Measurements from ENCODE around the gene MDN1. TPM values are rescaled to one million over a fixed set of nuclear protein-coding genes. Genes with fewer than 3 reads are reported as not detected.

Gene MDN1
- total RNA-seq, 1 experiment from 2014 or later, result 117 TPM

DNA sequence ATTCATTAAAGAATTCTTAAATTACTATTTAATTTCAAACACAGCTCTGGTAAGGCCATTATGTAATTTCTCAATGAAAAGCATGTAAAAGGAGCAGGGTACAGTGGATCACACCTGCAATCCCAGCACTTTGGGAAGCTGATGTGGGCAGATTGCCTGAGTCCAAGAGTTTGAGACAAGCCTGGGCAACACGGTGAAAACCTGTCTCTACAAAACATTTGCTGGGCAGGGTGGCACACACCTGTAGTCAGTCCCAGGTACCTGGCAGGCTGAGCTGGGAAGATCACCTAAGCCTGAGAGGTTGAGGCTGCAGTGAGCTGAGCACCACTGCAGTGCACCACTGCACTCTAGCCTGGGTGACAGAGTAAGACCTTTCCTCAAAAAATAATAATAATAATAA, 37.4 kb downstream of the MDN1 start:
- H3K36me3 Mint-ChIP-seq (ENCODE audit: insufficient read depth in 1 of 3, low read depth in 3 of 3), result peaks cover 78 to 89% (median 83%) of the 10 kb centered on the region in 3 experiments
- Histone ChIP-seq H3K79me1 (ENCODE audit: insufficient read depth, low read depth, low read length, poor library complexity, severe bottlenecking) (peaks cover 2% of the 10 kb centered on the region), H4K5ac (ENCODE audit: insufficient read length, low read depth, low read length) (no peak overlapping the region), H2BK5ac (ENCODE audit: insufficient read length, low read length) (no peak overlapping the region), H2AK5ac (ENCODE audit: insufficient read length, low read length) (no peak overlapping the region), H3K4ac (ENCODE audit: low read depth, low read length) (no peak overlapping the region), H3K4me2 (ENCODE audit: insufficient read depth, insufficient read length, low read length) (no peak overlapping the region), H3K23me2 (ENCODE audit: insufficient read length, low read depth, low read length, poor library complexity, severe bottlenecking) (no peaks in the 10 kb centered on the region), H3K4me1 (ENCODE audit: insufficient read depth, low read length) (no peaks in the 10 kb centered on the region), H2BK120ac (ENCODE audit: low read depth, low read length, poor library complexity, severe bottlenecking) (no peak overlapping the region), H3K27me3 (ENCODE audit: insufficient read depth, low read length) (no peaks in the 10 kb centered on the region), H3K27ac (ENCODE audit: insufficient read length, low read depth, low read length) (no peak overlapping the region), H3K79me2 (ENCODE audit: insufficient read depth, low read length) (no peaks in the 10 kb centered on the region), H4K91ac (ENCODE audit: insufficient read length, low read depth, low read length) (no peak overlapping the region), H3K9ac (ENCODE audit: extremely low read depth, insufficient read length, low read length) (no peak overlapping the region), H4K20me1 (ENCODE audit: control insufficient read depth, insufficient read depth, insufficient read length) (no peaks in the 10 kb centered on the region), H2BK12ac (ENCODE audit: insufficient read length, low read depth, low read length) (no peak overlapping the region), H4K8ac (replicated peaks; ENCODE audit: insufficient read length, low read depth, low read length) (no peak overlapping the region), H3K56ac (ENCODE audit: insufficient read length, low read depth, low read length) (no peak overlapping the region), H2BK15ac (ENCODE audit: low read depth, low read length) (no peak overlapping the region), H3K9me3 (ENCODE audit: control insufficient read depth, low read depth, low read length) (no peaks in the 10 kb centered on the region), H3K18ac (ENCODE audit: insufficient read length, low read depth, low read length) (no peak overlapping the region), H3K23ac (ENCODE audit: insufficient read length, low read depth, low read length) (no peak overlapping the region), H3K14ac (ENCODE audit: insufficient read depth, low read length) (no peak overlapping the region), H2BK20ac (ENCODE audit: low read depth, low read length, poor library complexity, severe bottlenecking) (no peak overlapping the region), H2AFZ (ENCODE audit: low read length) (no peak overlapping the region), H3T11ph (ENCODE audit: low read length) (no peak overlapping the region)
- WGBS (ENCODE audit: extremely low coverage, insufficient read length, low lambda C conversion rate), result no CpG with 5 or more reads among the region's 1 CpG
- DNase-seq, result no peak
- no peak overlapping the region for H3K4me3 Mint-ChIP-seq
- H3K4me1 Mint-ChIP-seq, result no peaks in the 10 kb centered on the region
- peaks cover 2 to 5% of the 10 kb centered on the region in 2 experiments; a peak in 2 of 5 replicates for H3K9me3 Mint-ChIP-seq
- no peaks in the 10 kb centered on the region; the same call in 1 of the 2 replicates for H3K27me3 Mint-ChIP-seq (ENCODE audit: low read depth)
- TF ChIP-seq, protein P1, sequence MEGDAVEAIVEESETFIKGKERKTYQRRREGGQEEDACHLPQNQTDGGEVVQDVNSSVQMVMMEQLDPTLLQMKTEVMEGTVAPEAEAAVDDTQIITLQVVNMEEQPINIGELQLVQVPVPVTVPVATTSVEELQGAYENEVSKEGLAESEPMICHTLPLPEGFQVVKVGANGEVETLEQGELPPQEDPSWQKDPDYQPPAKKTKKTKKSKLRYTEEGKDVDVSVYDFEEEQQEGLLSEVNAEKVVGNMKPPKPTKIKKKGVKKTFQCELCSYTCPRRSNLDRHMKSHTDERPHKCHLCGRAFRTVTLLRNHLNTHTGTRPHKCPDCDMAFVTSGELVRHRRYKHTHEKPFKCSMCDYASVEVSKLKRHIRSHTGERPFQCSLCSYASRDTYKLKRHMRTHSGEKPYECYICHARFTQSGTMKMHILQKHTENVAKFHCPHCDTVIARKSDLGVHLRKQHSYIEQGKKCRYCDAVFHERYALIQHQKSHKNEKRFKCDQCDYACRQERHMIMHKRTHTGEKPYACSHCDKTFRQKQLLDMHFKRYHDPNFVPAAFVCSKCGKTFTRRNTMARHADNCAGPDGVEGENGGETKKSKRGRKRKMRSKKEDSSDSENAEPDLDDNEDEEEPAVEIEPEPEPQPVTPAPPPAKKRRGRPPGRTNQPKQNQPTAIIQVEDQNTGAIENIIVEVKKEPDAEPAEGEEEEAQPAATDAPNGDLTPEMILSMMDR (conservative IDR thresholded peaks at IDR 0.05), result no peak
- H3K27ac Mint-ChIP-seq, result no peak overlapping the region
